Nephron progenitor cell (in vitro differentiated cells): Measurements from ENCODE around the gene RPS21.

Source experiments
- DNase-seq: peaks from one replicate; pipeline ENCODE4 v3.0.0; 2021
- H3K27ac Mint-ChIP-seq: 2 replicates; pipeline ENCODE4 v1.8.0; 2021; ENCODE audit warnings: mild to moderate bottlenecking, moderate library complexity, mixed read lengths
- H3K27me3 Mint-ChIP-seq: 2 replicates; pipeline ENCODE4 v1.8.0; 2021; ENCODE audit warnings: mild to moderate bottlenecking, low read depth, mixed read lengths; ENCODE audit not compliant: poor library complexity
- H3K36me3 Mint-ChIP-seq: 2 replicates; pipeline ENCODE4 v1.8.0; 2021; ENCODE audit warnings: low read depth, mixed read lengths
- H3K4me1 Mint-ChIP-seq: 2 replicates; pipeline ENCODE4 v1.8.0; 2021; ENCODE audit warnings: mixed read lengths
- H3K4me3 Mint-ChIP-seq: 2 replicates; pipeline ENCODE4 v1.8.0; 2021; ENCODE audit warnings: mild to moderate bottlenecking, moderate library complexity, mixed read lengths
- H3K9me3 Mint-ChIP-seq: 2 replicates; pipeline ENCODE4 v1.8.0; 2021; ENCODE audit warnings: mild to moderate bottlenecking, moderate library complexity, mixed read lengths
- CTCF ChIP-seq: fragments of 200-600 bp; sonication (generic); IDR thresholded peaks from 2 replicates; pipeline ENCODE4 v1.5.0; 2021; ENCODE audit warnings: antibody characterized with exemption

The RPS21 gene

DNA sequence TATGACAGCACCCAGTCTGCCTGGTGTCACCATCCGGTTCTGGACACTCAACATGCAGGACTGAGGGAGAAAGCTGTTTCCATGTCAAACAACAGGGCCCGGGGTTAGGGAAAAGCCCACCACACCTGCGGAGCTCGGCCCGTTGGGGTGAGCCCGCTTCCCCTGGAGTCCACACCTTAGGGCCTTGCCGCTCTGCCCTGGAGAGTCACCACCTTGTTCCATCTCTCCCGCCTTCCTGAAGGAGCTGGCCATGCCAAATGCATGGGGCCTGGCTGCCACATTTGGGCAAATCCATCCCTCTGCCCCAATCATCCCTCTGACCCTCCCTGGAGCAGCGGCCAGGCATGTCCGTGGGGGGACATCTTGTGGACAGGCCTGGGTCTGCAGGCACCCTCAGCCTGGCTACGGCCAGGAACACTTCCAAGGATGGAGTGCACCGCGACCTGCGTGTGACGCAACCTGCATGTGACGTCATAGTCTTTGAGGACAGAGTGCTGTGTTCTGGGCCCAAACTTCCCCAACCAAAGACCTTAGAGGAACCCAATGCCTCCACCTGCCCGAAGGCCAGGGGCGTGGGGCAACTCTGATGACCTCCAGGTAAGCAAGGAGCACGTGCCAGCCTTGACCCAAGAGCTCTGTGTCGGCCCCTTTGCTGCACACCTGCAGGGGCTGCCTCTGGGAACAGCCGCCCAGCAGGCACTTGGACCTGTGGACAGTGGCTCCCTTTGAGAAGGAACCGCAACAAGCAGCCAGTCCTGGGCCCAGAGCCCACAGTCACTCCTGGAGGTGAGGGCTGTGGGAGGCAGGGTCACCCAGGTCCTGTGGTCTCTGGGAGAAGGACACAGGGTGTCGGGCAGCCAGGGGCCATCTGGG lies 18.4 kb downstream of the RPS21 start:
- Mint-ChIP-seq H3K27ac (no peak overlapping the region), H3K36me3 (peaks cover 4% of the 10 kb centered on the region), H3K27me3 (peaks cover 20% of the 10 kb centered on the region), H3K4me1 (peaks cover 25% of the 10 kb centered on the region), H3K9me3 (no peaks in the 10 kb centered on the region), H3K4me3 (peak overlapping the region; percentile 76)
- peak; percentile 70 for TF ChIP-seq CTCF
- DNase-seq = peak; percentile 66

GRCh38 chr20:62405981-62406513 lies 19.1 kb downstream of the RPS21 start:
- H3K36me3 Mint-ChIP-seq = peaks cover 1% of the 10 kb centered on the region
- H3K9me3 Mint-ChIP-seq = no peaks in the 10 kb centered on the region
- peak overlapping the region; percentile 76 for H3K4me3 Mint-ChIP-seq
- no peak for DNase-seq
- TF ChIP-seq CTCF = no peak
- peaks cover 25% of the 10 kb centered on the region for H3K4me1 Mint-ChIP-seq
- H3K27me3 Mint-ChIP-seq = peaks cover 20% of the 10 kb centered on the region
- no peak overlapping the region for H3K27ac Mint-ChIP-seq

GRCh38 chr20:62406635-62407176 lies 19.8 kb downstream of the RPS21 start:
- H3K4me3 Mint-ChIP-seq = peak overlapping the region; percentile 76
- H3K36me3 Mint-ChIP-seq = no peaks in the 10 kb centered on the region
- H3K9me3 Mint-ChIP-seq = no peaks in the 10 kb centered on the region
- peaks cover 25% of the 10 kb centered on the region for H3K4me1 Mint-ChIP-seq
- H3K27ac Mint-ChIP-seq = no peak overlapping the region
- no peak for TF ChIP-seq CTCF
- DNase-seq = no peak
- H3K27me3 Mint-ChIP-seq = peaks cover 19% of the 10 kb centered on the region

GRCh38 chr20:62407221-62407992 lies 20.5 kb downstream of the RPS21 start, which contains the start of gene CABLES2:
CABLES2 (minus strand) TSS chr20:62407285; CDS start chr20:62407276, 9 bp downstream.
- Mint-ChIP-seq H3K9me3 (no peaks in the 10 kb centered on the region), H3K4me3 (peak within 1 kb of the TSS; percentile 76), H3K36me3 (no peaks in the 10 kb centered on the region), H3K4me1 (peaks cover 25% of the 10 kb centered on the region), H3K27ac (no peak within 1 kb of the TSS), H3K27me3 (peaks cover 24% of the 10 kb centered on the region)
- no peak for TF ChIP-seq CTCF
- peak; percentile 93 for DNase-seq

GRCh38 chr20:62408055-62408454 lies 21.2 kb downstream of the RPS21 start:
- DNase-seq = no peak
- H3K36me3 Mint-ChIP-seq = no peaks in the 10 kb centered on the region
- peaks cover 24% of the 10 kb centered on the region for H3K27me3 Mint-ChIP-seq

More at GRCh38 chr20:62408055-62408454, 21.2 kb downstream of the RPS21 start:
- H3K4me3 Mint-ChIP-seq = no peak overlapping the region
- no peak for TF ChIP-seq CTCF
- H3K4me1 Mint-ChIP-seq = peaks cover 25% of the 10 kb centered on the region
- H3K9me3 Mint-ChIP-seq = no peaks in the 10 kb centered on the region
- no peak overlapping the region for H3K27ac Mint-ChIP-seq
